ENCODE data around the gene BUB1. TPM values are rescaled to one million over a fixed set of nuclear protein-coding genes. Genes with fewer than 3 reads are reported as not detected.

The BUB1 gene
- total RNA-seq, 4 donors from 2014 or later = 1.3 to 15.1 (median 4.0) TPM

DNA sequence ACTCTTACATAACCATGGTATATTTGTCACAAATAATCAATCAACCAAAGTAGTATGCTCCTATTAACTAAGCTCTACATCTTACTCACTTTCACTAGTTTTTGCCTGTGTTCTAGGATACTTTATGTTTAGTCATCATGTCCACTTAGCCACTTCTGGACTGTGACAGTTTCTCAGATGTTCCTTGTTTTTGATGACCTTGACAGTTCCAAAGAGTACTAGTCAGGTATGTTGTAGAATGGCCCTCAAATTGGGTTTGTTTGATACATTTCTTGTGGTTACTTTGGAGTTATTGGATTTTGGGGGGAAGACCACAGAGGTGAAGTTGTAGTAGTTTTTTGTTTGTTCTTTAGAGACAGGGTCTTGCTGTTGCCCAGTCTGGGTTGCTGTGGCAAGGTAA, 35.5 kb downstream of the BUB1 start:
- in situ Hi-C loops (cut with MboI; ENCODE audit: low pct_ligation_motif_present in 1 of 4, low pct_unique_long_range_greater_than_20kb in 1 of 4, low sequenced_read_pairs in 3 of 4) = no loop called here
- no peak overlapping the region for H3K4me3 ChIP-seq
- H3K27ac ChIP-seq = no peak overlapping the region
- H3K27me3 ChIP-seq = no peaks in the 10 kb centered on the region
- no peaks in the 10 kb centered on the region for H3K36me3 ChIP-seq
- no peaks in the 10 kb centered on the region for H3K9me3 ChIP-seq
- TF ChIP-seq, protein P1, sequence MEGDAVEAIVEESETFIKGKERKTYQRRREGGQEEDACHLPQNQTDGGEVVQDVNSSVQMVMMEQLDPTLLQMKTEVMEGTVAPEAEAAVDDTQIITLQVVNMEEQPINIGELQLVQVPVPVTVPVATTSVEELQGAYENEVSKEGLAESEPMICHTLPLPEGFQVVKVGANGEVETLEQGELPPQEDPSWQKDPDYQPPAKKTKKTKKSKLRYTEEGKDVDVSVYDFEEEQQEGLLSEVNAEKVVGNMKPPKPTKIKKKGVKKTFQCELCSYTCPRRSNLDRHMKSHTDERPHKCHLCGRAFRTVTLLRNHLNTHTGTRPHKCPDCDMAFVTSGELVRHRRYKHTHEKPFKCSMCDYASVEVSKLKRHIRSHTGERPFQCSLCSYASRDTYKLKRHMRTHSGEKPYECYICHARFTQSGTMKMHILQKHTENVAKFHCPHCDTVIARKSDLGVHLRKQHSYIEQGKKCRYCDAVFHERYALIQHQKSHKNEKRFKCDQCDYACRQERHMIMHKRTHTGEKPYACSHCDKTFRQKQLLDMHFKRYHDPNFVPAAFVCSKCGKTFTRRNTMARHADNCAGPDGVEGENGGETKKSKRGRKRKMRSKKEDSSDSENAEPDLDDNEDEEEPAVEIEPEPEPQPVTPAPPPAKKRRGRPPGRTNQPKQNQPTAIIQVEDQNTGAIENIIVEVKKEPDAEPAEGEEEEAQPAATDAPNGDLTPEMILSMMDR (IDR thresholded peaks at IDR 0.05) = no peak
- TF ChIP-seq EP300 (IDR thresholded peaks at IDR 0.05; ENCODE audit: low read depth) (no peak), POLR2AphosphoS5 (IDR thresholded peaks at IDR 0.05) (no peak), POLR2A (IDR thresholded peaks at IDR 0.05) (no peak)
- intact Hi-C loops (cut with DNase I; ENCODE audit: low total_unique reads) = no loop called here
- H3K4me1 ChIP-seq = no peaks in the 10 kb centered on the region
- no peak for DNase-seq

DNA sequence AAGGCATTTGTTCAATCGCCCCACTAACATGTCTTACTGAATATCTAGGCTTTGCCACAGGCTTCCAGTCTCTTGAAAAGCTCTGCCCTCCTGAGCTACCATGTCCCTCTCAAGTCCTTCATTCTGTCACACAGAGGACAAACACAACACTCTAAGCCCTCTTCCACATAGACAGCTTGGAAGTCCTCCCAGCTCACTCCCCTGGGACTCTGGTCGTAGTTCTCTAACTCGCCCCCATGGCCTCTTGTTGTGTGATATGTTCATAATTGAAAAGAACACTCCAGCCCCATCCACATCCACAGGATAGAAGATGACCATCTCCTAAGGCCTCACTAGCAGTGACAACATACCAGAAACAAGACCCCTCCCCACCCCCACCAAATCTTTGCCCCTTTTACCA, 37.9 kb downstream of the BUB1 start:
- no peaks in the 10 kb centered on the region for H3K36me3 ChIP-seq
- in situ Hi-C loops (cut with MboI; ENCODE audit: low pct_ligation_motif_present in 1 of 4, low pct_unique_long_range_greater_than_20kb in 1 of 4, low sequenced_read_pairs in 3 of 4) = no loop called here
- H3K4me3 ChIP-seq = no peak overlapping the region
- WGBS, 2 donors (ENCODE audit: low coverage in 1 of 2) = 97 to 100% methylated on average over 3 of the region's 3 CpGs
- TF ChIP-seq POLR2A (IDR thresholded peaks at IDR 0.05) (no peak), EP300 (IDR thresholded peaks at IDR 0.05; ENCODE audit: low read depth) (no peak)
- TF ChIP-seq, protein P1 (IDR thresholded peaks at IDR 0.05) = no peak
- DNase-seq = no peak
- H3K27ac ChIP-seq = no peak overlapping the region
- H3K9me3 ChIP-seq = no peaks in the 10 kb centered on the region
- intact Hi-C loops (cut with DNase I; ENCODE audit: low total_unique reads) = no loop called here
- H3K4me1 ChIP-seq = no peaks in the 10 kb centered on the region
- no peaks in the 10 kb centered on the region for H3K27me3 ChIP-seq

DNA sequence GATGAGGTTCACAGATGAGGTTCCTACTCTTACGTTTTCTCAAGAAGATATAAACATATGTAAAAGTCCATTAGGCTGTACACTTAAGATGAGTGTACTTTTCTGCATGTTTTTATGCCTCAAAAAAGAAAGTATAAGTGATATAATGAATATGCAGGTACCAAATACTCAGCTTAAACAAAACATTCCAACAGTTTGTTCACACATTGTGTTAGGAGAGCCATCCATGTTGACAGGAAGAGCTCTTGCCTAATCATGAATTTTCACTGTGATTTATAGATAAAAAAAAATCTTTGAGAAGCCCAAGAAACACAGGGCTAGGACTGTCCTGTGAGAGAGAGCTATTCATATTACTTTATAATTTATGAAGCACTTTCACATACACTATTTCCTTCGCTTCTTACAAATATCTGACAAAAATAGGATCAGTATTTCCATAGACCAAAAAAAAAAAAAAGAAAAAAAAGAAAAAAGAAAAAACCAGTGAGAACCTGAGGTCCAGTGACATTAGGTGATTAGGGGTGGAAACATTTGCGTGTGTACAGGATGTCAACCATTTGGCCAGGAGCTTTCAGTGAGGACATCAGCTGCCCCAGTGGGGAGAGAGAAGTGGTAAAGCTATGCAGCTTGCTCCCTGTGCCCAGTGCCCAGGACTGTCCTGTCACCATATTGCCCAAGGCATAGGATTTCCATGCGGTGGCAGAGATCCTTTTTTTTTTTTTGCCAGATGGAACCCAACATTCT, 38.7 kb downstream of the BUB1 start:
- Histone ChIP-seq H3K27me3 (no peaks in the 10 kb centered on the region), H3K4me3 (no peak overlapping the region), H3K9me3 (no peaks in the 10 kb centered on the region), H3K27ac (no peak overlapping the region), H3K4me1 (no peaks in the 10 kb centered on the region), H3K36me3 (no peaks in the 10 kb centered on the region)
- DNase-seq = no peak
- intact Hi-C loops (cut with DNase I; ENCODE audit: low total_unique reads) = no loop called here
- WGBS, 2 donors (ENCODE audit: low coverage in 1 of 2) = 93% methylated on average over 4 of the region's 4 CpGs
- TF ChIP-seq EP300 (IDR thresholded peaks at IDR 0.05; ENCODE audit: low read depth) = no peak
- TF ChIP-seq POLR2A (IDR thresholded peaks at IDR 0.05) = no peak
- TF ChIP-seq, protein P1 (IDR thresholded peaks at IDR 0.05) = no peak
- TF ChIP-seq POLR2AphosphoS5 (IDR thresholded peaks at IDR 0.05) = no peak
- in situ Hi-C loops (cut with MboI; ENCODE audit: low pct_ligation_motif_present in 1 of 4, low pct_unique_long_range_greater_than_20kb in 1 of 4, low sequenced_read_pairs in 3 of 4) = no loop called here

DNA sequence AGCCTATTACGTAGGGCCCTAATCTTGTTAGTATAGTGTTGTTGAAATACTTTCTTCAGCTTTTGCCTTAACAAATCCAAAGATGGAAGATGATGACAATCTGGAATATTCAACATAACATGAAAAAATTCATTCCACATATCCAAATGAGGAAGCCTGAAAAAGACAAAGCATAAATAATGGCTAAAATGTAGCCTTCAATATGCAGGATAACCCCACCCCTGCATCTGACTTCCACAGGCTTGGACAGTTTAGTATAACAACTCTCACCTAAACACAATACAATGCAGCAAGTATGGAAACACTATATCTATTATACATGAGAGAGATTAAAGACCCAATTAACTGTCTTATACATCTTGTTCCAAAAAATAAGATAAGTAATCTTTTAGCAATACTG, 39.9 kb downstream of the BUB1 start:
- no peaks in the 10 kb centered on the region for H3K27me3 ChIP-seq
- H3K4me3 ChIP-seq = no peak overlapping the region
- no peak overlapping the region for H3K27ac ChIP-seq
- no peak for DNase-seq
- intact Hi-C loops (cut with DNase I; ENCODE audit: low total_unique reads) (no loop called here), in situ Hi-C loops (cut with MboI; ENCODE audit: low pct_ligation_motif_present in 1 of 4, low pct_unique_long_range_greater_than_20kb in 1 of 4, low sequenced_read_pairs in 3 of 4) (no loop called here)
- no peaks in the 10 kb centered on the region for H3K36me3 ChIP-seq
- no peaks in the 10 kb centered on the region for H3K9me3 ChIP-seq
- TF ChIP-seq EP300 (IDR thresholded peaks at IDR 0.05; ENCODE audit: low read depth) = no peak
- no peak for TF ChIP-seq POLR2AphosphoS5 (IDR thresholded peaks at IDR 0.05)
- no peak for TF ChIP-seq POLR2A (IDR thresholded peaks at IDR 0.05)
- TF ChIP-seq, protein P1 (IDR thresholded peaks at IDR 0.05) = no peak
- WGBS, 2 donors (ENCODE audit: low coverage in 1 of 2) = 83 to 89% methylated on average over 1 of the region's 1 CpG
- no peaks in the 10 kb centered on the region for H3K4me1 ChIP-seq
